H1 (cell line): ENCODE results near the gene MTCL3.

ENCODE experiments used
- BCL11A ChIP-seq, 2 experiments: IDR thresholded peaks; one replicate each; pipeline ENCODE4 v1.6.1; 2011; ENCODE audit warnings: low read depth in 2 of 2, low read length in 2 of 2, mild to moderate bottlenecking in 2 of 2
- CEBPB ChIP-seq: IDR thresholded peaks from 2 replicates; pipeline ENCODE4 v1.6.1; 2012; ENCODE audit warnings: low read depth, low read length
- CHD2 ChIP-seq: IDR thresholded peaks from 2 replicates; pipeline ENCODE4 v1.6.1; 2012; ENCODE audit warnings: low read length, improper control_type of control experiment
- CTCF ChIP-seq, 3 experiments: IDR thresholded peaks; 1 replicate in 2 of 3; 2 replicates in 1 of 3; pipeline versions ENCODE4 v1.5.1 to v1.6.1; 2011; ENCODE audit warnings: low read length in 3 of 3, mild to moderate bottlenecking in 3 of 3, inconsistent platforms in 2 of 3, low read depth in 1 of 3, moderate library complexity in 1 of 3; ENCODE audit not compliant: insufficient read depth in 1 of 3; ENCODE audit errors: control extremely low read depth in 1 of 3
- FOSL1 ChIP-seq: IDR thresholded peaks from 2 replicates; pipeline ENCODE4 v1.6.1; 2011; ENCODE audit warnings: mild to moderate bottlenecking, low read depth, low read length, moderate library complexity; ENCODE audit not compliant: insufficient read depth
- KDM5A ChIP-seq: fragments of 200-600 bp; IDR thresholded peaks from 2 replicates; pipeline ENCODE4 v1.7.1; 2012; ENCODE audit warnings: mild to moderate bottlenecking, low read length, inconsistent platforms, mixed read lengths
- MAX ChIP-seq: IDR thresholded peaks from 2 replicates; pipeline ENCODE4 v1.6.1; 2012; ENCODE audit warnings: inconsistent platforms
- NRF1 ChIP-seq: IDR thresholded peaks from 2 replicates; pipeline ENCODE4 v1.6.1; 2011; ENCODE audit warnings: mild to moderate bottlenecking, low read depth, low read length, improper control_type of control experiment
- PHF8 ChIP-seq: fragments of 200-600 bp; sonication (generic); conservative IDR thresholded peaks from 2 replicates; pipeline ENCODE4 v1.7.1; 2012; ENCODE audit warnings: low read depth, mild to moderate bottlenecking, inconsistent platforms, low read length, moderate library complexity
- POLR2AphosphoS5 ChIP-seq: IDR thresholded peaks from 2 replicates; pipeline ENCODE4 v1.6.1; 2011; ENCODE audit warnings: low read depth, low read length
- RNF2 ChIP-seq: fragments of 200-900, 300-1000 bp; sonication (generic); IDR thresholded peaks from 2 replicates; pipeline ENCODE4 v1.7.1; 2016; ENCODE audit warnings: borderline replicate concordance, low read depth, mild to moderate bottlenecking, antibody characterized with exemption, low read length; ENCODE audit not compliant: poor library complexity, severe bottlenecking; ENCODE audit errors: missing control alignments
- ZNF274 ChIP-seq: IDR thresholded peaks from 2 replicates; pipeline ENCODE4 v1.7.0; 2012; ENCODE audit warnings: low read length, borderline replicate concordance; ENCODE audit errors: extremely low read depth

- TF ChIP-seq NRF1 (no peak), RNF2 (no peak), CEBPB (no peak), CTCF (IDR thresholded peaks at IDR 0.05; ENCODE audit: control extremely low read depth in 1 of 3, insufficient read depth in 1 of 3, low read depth in 1 of 3, low read length in 3 of 3) (no peak), MAX (no peak), POLR2AphosphoS5 (no peak), BCL11A (IDR thresholded peaks at IDR 0.05; ENCODE audit: low read depth in 2 of 2, low read length in 2 of 2) (no peak), KDM5A (no peak), ZNF274 (no peak), FOSL1 (no peak), PHF8 (no peak), CHD2 (no peak)
Observed at GRCh38 chr6:127547904-127548649, 28.9 kb upstream of the MTCL3 start.
